CD14-positive monocyte (primary cell): ENCODE data around the gene SEMA5B. TPM values are rescaled to one million over a fixed set of nuclear protein-coding genes. Genes with fewer than 3 reads are reported as not detected.

Source experiments
- DNase-seq, 3 donors: peaks; one replicate each; pipeline ENCODE4 v3.0.0-alpha.2; 2011 to 2022
- H2AFZ ChIP-seq: 2 replicates; pipeline ENCODE4 v1.6.0; 2012; ENCODE audit warnings: mild to moderate bottlenecking, low read depth, low read length, inconsistent platforms; ENCODE audit not compliant: insufficient read depth, poor library complexity, severe bottlenecking
- H3K27ac ChIP-seq, 2 donors: 1 replicate in 1 of 2; 2 replicates in 1 of 2; pipeline ENCODE4 v1.5.1; 2012 to 2013; ENCODE audit warnings: low read length in 2 of 2, control low read depth in 1 of 2, inconsistent platforms in 1 of 2, low read depth in 1 of 2, mild to moderate bottlenecking in 1 of 2
- H3K27me3 ChIP-seq, 2 donors: one replicate each; pipeline versions ENCODE4 v1.6.0 to v1.6.1; 2011 to 2013; ENCODE audit warnings: low read length in 2 of 2; ENCODE audit not compliant: control insufficient read depth in 2 of 2, insufficient read depth in 2 of 2
- H3K36me3 ChIP-seq, 2 donors: replicated peaks in 1 of 2; 1 replicate in 1 of 2; 2 replicates in 1 of 2; pipeline versions ENCODE4 v1.5.1 to v1.6.1; 2012 to 2013; ENCODE audit warnings: low read length in 2 of 2, control low read depth in 1 of 2, inconsistent platforms in 1 of 2, mild to moderate bottlenecking in 1 of 2; ENCODE audit not compliant: insufficient read depth in 2 of 2, control insufficient read depth in 1 of 2
- H3K4me1 ChIP-seq, 2 donors: 1 replicate in 1 of 2; 2 replicates in 1 of 2; pipeline versions ENCODE4 v1.5.1 to v1.6.1; 2012 to 2013; ENCODE audit warnings: low read length in 2 of 2, control low read depth in 1 of 2, inconsistent platforms in 1 of 2, mild to moderate bottlenecking in 1 of 2, moderate library complexity in 1 of 2; ENCODE audit not compliant: insufficient read depth in 2 of 2, control insufficient read depth in 1 of 2
- H3K4me2 ChIP-seq: replicated peaks from 2 replicates; pipeline ENCODE3; 2012; ENCODE audit warnings: low read length, moderate library complexity, mild to moderate bottlenecking; ENCODE audit not compliant: poor library complexity, severe bottlenecking; ENCODE audit errors: extremely low read depth
- H3K4me3 ChIP-seq, 3 experiments: fragments of 200-600 bp in 1 of 3; sonication (generic) in 1 of 3; replicated peaks in 1 of 3; 1 replicate in 2 of 3; 2 replicates in 1 of 3; pipeline ENCODE4 v1.5.1; 2011 to 2013; ENCODE audit warnings: low read length in 3 of 3, mild to moderate bottlenecking in 3 of 3, control low read depth in 2 of 3, low read depth in 2 of 3, inconsistent platforms in 1 of 3, moderate library complexity in 1 of 3
- H3K79me2 ChIP-seq: 2 replicates; pipeline ENCODE4 v1.6.0; 2012; ENCODE audit warnings: mild to moderate bottlenecking, control low read depth, inconsistent platforms, low read length, moderate library complexity; ENCODE audit not compliant: insufficient read depth
- H3K9ac ChIP-seq: 2 replicates; pipeline ENCODE4 v1.6.0; 2017; ENCODE audit warnings: low read length, mild to moderate bottlenecking; ENCODE audit not compliant: insufficient read depth, poor library complexity, severe bottlenecking
- H3K9me3 ChIP-seq, 2 donors: replicated peaks in 1 of 2; 1 replicate in 1 of 2; 2 replicates in 1 of 2; pipeline versions ENCODE4 v1.5.1 to v1.6.1; 2012 to 2013; ENCODE audit warnings: low read length in 2 of 2, control low read depth in 1 of 2; ENCODE audit not compliant: control insufficient read depth in 1 of 2, insufficient read depth in 1 of 2
- H4K20me1 ChIP-seq: 2 replicates; pipeline ENCODE4 v1.6.0; 2012; ENCODE audit warnings: mild to moderate bottlenecking, low read length, control low read depth, moderate library complexity; ENCODE audit not compliant: insufficient read depth
- H3K27ac Mint-ChIP-seq, 7 donors: one replicate each; pipeline ENCODE4 v1.8.0; 2020; ENCODE audit warnings: mild to moderate bottlenecking in 7 of 7, mixed read lengths in 7 of 7, moderate library complexity in 6 of 7, inconsistent platforms in 2 of 7
- H3K27me3 Mint-ChIP-seq, 3 donors: one replicate each; pipeline ENCODE4 v1.8.0; 2021 to 2022; ENCODE audit warnings: low read depth in 3 of 3, mild to moderate bottlenecking in 3 of 3, mixed read lengths in 3 of 3, moderate library complexity in 3 of 3, inconsistent platforms in 1 of 3
- H3K36me3 Mint-ChIP-seq, 2 donors: one replicate each; pipeline ENCODE4 v1.8.0; 2020; ENCODE audit warnings: mixed read lengths in 2 of 2, inconsistent platforms in 1 of 2, mild to moderate bottlenecking in 1 of 2
- H3K4me1 Mint-ChIP-seq: one replicate; pipeline ENCODE4 v1.8.0; 2020; ENCODE audit warnings: mild to moderate bottlenecking, mixed read lengths
- H3K4me3 Mint-ChIP-seq, 2 donors: one replicate each; pipeline ENCODE4 v1.8.0; 2020; ENCODE audit warnings: mild to moderate bottlenecking in 2 of 2, mixed read lengths in 2 of 2, moderate library complexity in 1 of 2
- H3K9me3 Mint-ChIP-seq, 7 donors: one replicate each; pipeline ENCODE4 v1.8.0; 2020 to 2022; ENCODE audit warnings: mixed read lengths in 7 of 7, mild to moderate bottlenecking in 6 of 7, moderate library complexity in 6 of 7, inconsistent platforms in 2 of 7
- CTCF ChIP-seq: fragments of 200-600 bp; IDR thresholded peaks from one replicate; pipeline ENCODE4 v1.8.0; 2022; ENCODE audit warnings: antibody characterized with exemption, mild to moderate bottlenecking
- WGBS: methylation state at CpG from one replicate; pipeline ENCODE4 v1.1.5; 2013; ENCODE audit warnings: missing lambda C conversion rate; ENCODE audit not compliant: insufficient coverage; 5-methylcytosine and 5-hydroxymethylcytosine counted together
- intact Hi-C, 2 donors: fragments of 100-400 bp; cut with micrococcal nuclease; formaldehyde crosslinking; loops; one replicate each; pipeline versions ENCODE4 v1.15.0 to v1.15.1; 2023
- polyA plus RNA-seq, 3 donors: library from polyadenylated mRNA; depleted of rRNA in 1 of 3; unstranded in 2 of 3; stranded (reverse) in 1 of 3; fragments of 300-500 nt in 2 of 3; fragments of >200 nt in 1 of 3; fragmentation: Illumina TruSeq in 2 of 3; gene quantifications; 1 replicate in 2 of 3; 2 replicates in 1 of 3; pipeline ENCODE4 v1.2.3, GENCODE V29; 2012 to 2021

SEMA5B gene
- polyA plus RNA-seq, 3 donors: not detected

GRCh38 chr3:122932251-122932967 is 95.2 kb downstream of the SEMA5B start:
- Histone ChIP-seq H4K20me1 (no peaks in the 10 kb centered on the region), H3K9me3 (no peaks in the 10 kb centered on the region), H3K79me2 (no peaks in the 10 kb centered on the region), H3K4me3 (no peak overlapping the region), H3K27me3 (no peaks in the 10 kb centered on the region), H3K36me3 (no peaks in the 10 kb centered on the region), H3K27ac (no peak overlapping the region), H3K9ac (no peak overlapping the region), H3K4me2 (no peak overlapping the region), H2AFZ (no peak overlapping the region), H3K4me1 (no peaks in the 10 kb centered on the region)
- whole genome bisulfite sequencing: 71% methylated on average over 3 of the region's 5 CpGs
- H3K27me3 Mint-ChIP-seq: peaks cover 2 to 8% (median 5%) of the 10 kb centered on the region in 3 donors
- H3K27ac Mint-ChIP-seq: no peak overlapping the region
- intact Hi-C loops: no loop called here
- TF ChIP-seq CTCF: no peak
- no peak overlapping the region for H3K4me3 Mint-ChIP-seq
- H3K4me1 Mint-ChIP-seq: no peaks in the 10 kb centered on the region
- no peaks in the 10 kb centered on the region for H3K9me3 Mint-ChIP-seq
- H3K36me3 Mint-ChIP-seq: no peaks in the 10 kb centered on the region
- DNase-seq: no peak

- H3K9ac ChIP-seq: no peak overlapping the region
- H3K4me1 ChIP-seq: no peaks in the 10 kb centered on the region
- no peaks in the 10 kb centered on the region for H3K36me3 ChIP-seq
- no peak for DNase-seq
- intact Hi-C loops: no loop called here
- no peak overlapping the region for H3K4me2 ChIP-seq
- H3K27ac Mint-ChIP-seq: no peak overlapping the region
- H3K4me3 ChIP-seq: no peak overlapping the region
- H2AFZ ChIP-seq: no peak overlapping the region
- no peak overlapping the region for H3K4me3 Mint-ChIP-seq
- no peaks in the 10 kb centered on the region for H3K4me1 Mint-ChIP-seq
- TF ChIP-seq CTCF: no peak
- no peaks in the 10 kb centered on the region for H3K27me3 ChIP-seq
- no peak overlapping the region for H3K27ac ChIP-seq
- no peaks in the 10 kb centered on the region for H3K79me2 ChIP-seq
- no peaks in the 10 kb centered on the region for H3K9me3 ChIP-seq
- no peaks in the 10 kb centered on the region for H3K36me3 Mint-ChIP-seq
- WGBS: 100% methylated on average over 1 of the region's 4 CpGs
- H3K27me3 Mint-ChIP-seq: peaks cover 2 to 8% (median 5%) of the 10 kb centered on the region in 3 donors
- no peaks in the 10 kb centered on the region for H3K9me3 Mint-ChIP-seq
- H4K20me1 ChIP-seq: no peaks in the 10 kb centered on the region
Observed at GRCh38 chr3:122931636-122932035, 95.9 kb downstream of the SEMA5B start.
